GM21529 (cell line): Measurements from ENCODE around the gene DLX5.

ENCODE experiments used
- ATAC-seq: cut with Tn5 transposase; IDR thresholded peaks from one replicate; pipeline ENCODE4 v1.9.1; 2021; ENCODE audit not compliant: unreplicated experiment

The DLX5 gene

GRCh38 chr7:96992192-96993005, 32.2 kb downstream of the DLX5 start:
- no peak for ATAC-seq

- ATAC-seq: no peak
Observed at GRCh38 chr7:96991546-96992191, 33.0 kb downstream of the DLX5 start.

- no peak for ATAC-seq
Observed at GRCh38 chr7:96989859-96990317, 34.7 kb downstream of the DLX5 start.

GRCh38 chr7:96989241-96989858, 35.3 kb downstream of the DLX5 start:
- ATAC-seq: no peak

GRCh38 chr7:96987719-96988118, 36.9 kb downstream of the DLX5 start:
- ATAC-seq: no peak

GRCh38 chr7:96986901-96987300, 37.7 kb downstream of the DLX5 start:
- ATAC-seq: no peak

- ATAC-seq: no peak
Observed at GRCh38 chr7:96985992-96986391, 38.6 kb downstream of the DLX5 start.

GRCh38 chr7:96982586-96982985, 42.0 kb downstream of the DLX5 start:
- ATAC-seq: no peak

GRCh38 chr7:96979551-96980276, 44.9 kb downstream of the DLX5 start:
- ATAC-seq: no peak

GRCh38 chr7:96977445-96977844, 47.2 kb downstream of the DLX5 start:
- ATAC-seq: no peak

- no peak for ATAC-seq
Observed at GRCh38 chr7:96976106-96976505, 48.5 kb downstream of the DLX5 start.

- ATAC-seq: no peak
Observed at GRCh38 chr7:96973986-96974385, 50.6 kb downstream of the DLX5 start.

- ATAC-seq: no peak
Observed at GRCh38 chr7:96970739-96971138, 53.9 kb downstream of the DLX5 start.
